AG09309 (cell line): Measurements from ENCODE around the gene CNFN.
A peak's percentile ranks its signal among the peaks of the same experiment; 100 is the strongest.

Source experiments
- DNase-seq: peaks from one replicate; pipeline ENCODE4 v3.0.0-alpha.2; 2010; ENCODE audit warnings: low read depth
- H3K4me3 ChIP-seq: 2 replicates; pipeline ENCODE4 v1.5.1; 2011; ENCODE audit warnings: mild to moderate bottlenecking, low read depth, low read length, moderate library complexity; ENCODE audit not compliant: control insufficient read depth
- CTCF ChIP-seq: IDR thresholded peaks from 2 replicates; pipeline ENCODE4 v1.5.1; 2011; ENCODE audit warnings: mild to moderate bottlenecking, low read depth, low read length, inconsistent platforms; ENCODE audit not compliant: insufficient read depth, control insufficient read depth; ENCODE audit errors: missing control alignments

The CNFN gene

GRCh38 chr19:42427313-42427712 is 37.2 kb upstream of the CNFN start, which contains the start of gene LIPE:
Gene LIPE (minus strand): TSS chr19:42427388. CDS start chr19:42427149, 239 bp downstream.
- H3K4me3 ChIP-seq: no peak within 1 kb of the TSS
- DNase-seq: no peak
- no peak for TF ChIP-seq CTCF

GRCh38 chr19:42426643-42427042 is 36.5 kb upstream of the CNFN start:
- no peak for TF ChIP-seq CTCF
- H3K4me3 ChIP-seq: no peak overlapping the region
- no peak for DNase-seq

GRCh38 chr19:42424712-42425131 is 34.6 kb upstream of the CNFN start:
- DNase-seq: no peak
- peak; percentile 9 for TF ChIP-seq CTCF
- no peak overlapping the region for H3K4me3 ChIP-seq

GRCh38 chr19:42424345-42424707 is 34.2 kb upstream of the CNFN start:
- TF ChIP-seq CTCF: no peak
- no peak for DNase-seq
- H3K4me3 ChIP-seq: peak overlapping the region; percentile 56; the same call in 1 of the 2 replicates

GRCh38 chr19:42423462-42424344 is 33.6 kb upstream of the CNFN start:
- no peak for TF ChIP-seq CTCF
- peak; percentile 59 for DNase-seq
- peak overlapping the region; percentile 56 for H3K4me3 ChIP-seq

- TF ChIP-seq CTCF: no peak
- no peak for DNase-seq
- H3K4me3 ChIP-seq: peak overlapping the region; percentile 56
Observed at GRCh38 chr19:42422901-42423461, 32.9 kb upstream of the CNFN start.
